ENCODE results near the gene PPIL4.
"Not testable (repeated sequence)": the region's sequence is repeated elsewhere in the genome, so short reads cannot be mapped to it uniquely, and the experiment has no call there.

Gene PPIL4

DNA sequence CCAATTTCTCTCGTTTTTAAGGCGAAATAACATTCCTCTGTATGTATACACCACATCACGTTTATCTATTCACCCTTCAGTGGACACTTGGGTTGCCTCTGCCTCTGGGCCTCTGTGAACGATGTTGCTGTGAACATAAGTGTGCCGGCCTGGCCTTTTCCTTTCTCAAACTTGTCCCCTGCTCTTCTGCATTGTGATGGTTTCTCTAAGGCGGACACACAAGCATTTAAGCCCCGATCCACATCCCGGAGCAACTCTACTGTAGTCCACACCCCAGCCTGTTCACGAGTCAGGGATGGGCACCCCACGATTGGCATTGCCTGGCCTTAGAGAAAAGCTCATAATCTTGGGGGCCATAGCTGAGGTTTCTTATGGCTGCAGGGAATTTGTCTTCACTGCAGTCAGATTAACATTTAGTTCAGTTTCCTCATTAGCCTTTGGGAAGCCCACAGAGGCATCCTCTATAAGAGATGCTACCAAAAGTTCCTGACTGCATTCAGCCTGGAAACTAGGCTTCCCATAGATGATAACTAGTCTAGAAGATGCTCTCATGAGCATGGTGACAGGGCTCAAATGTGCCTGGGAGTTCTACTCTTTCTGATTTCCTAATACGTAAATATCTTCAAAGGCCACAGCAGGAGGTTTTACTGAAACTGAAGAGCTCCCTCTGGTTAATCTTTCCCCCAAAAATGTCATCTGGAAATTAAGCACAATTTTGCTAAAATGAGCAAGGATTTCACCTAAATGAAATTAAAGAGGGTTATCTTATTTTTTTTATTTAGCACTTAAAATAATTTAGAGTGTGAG, 61.8 kb downstream of the PPIL4 start:
- no peak for DNase-seq (ENCODE audit: low read depth in 2 of 2)

DNA sequence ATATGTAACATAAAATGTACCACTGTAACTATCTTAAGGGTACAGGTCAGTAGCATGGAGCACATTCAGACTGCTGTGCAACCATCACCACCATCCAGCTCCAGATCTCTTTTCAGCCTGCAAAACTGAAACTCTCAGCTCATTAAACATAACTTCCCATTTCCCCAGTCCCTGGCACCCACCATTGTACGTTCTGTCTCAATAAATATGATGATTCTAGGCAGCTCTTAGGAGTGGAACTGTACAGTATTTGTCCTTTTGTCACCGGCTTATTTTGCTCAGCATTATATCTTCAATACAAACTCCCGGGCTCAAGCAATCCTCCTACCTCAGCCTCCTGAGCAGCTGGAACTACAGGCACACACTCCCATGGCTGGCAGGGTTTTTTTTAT, 62.5 kb downstream of the PPIL4 start:
- DNase-seq (ENCODE audit: low read depth in 2 of 2), result no peak

GRCh38 chr6:149482545-149483333, 63.1 kb downstream of the PPIL4 start:
- no peak for DNase-seq (ENCODE audit: low read depth in 2 of 2)

GRCh38 chr6:149480502-149481280, 65.2 kb downstream of the PPIL4 start:
- DNase-seq (ENCODE audit: low read depth in 2 of 2), result peak in 1 of 2 donors; percentile 20

- DNase-seq (ENCODE audit: low read depth in 2 of 2), result no peak
Measured at GRCh38 chr6:149478631-149479314, 67.1 kb downstream of the PPIL4 start.

GRCh38 chr6:149477544-149477943, 68.3 kb downstream of the PPIL4 start:
- no peak for DNase-seq (ENCODE audit: low read depth in 2 of 2)

- no peak for DNase-seq (ENCODE audit: low read depth in 2 of 2)
Measured at GRCh38 chr6:149476789-149477455, 68.9 kb downstream of the PPIL4 start.

DNA sequence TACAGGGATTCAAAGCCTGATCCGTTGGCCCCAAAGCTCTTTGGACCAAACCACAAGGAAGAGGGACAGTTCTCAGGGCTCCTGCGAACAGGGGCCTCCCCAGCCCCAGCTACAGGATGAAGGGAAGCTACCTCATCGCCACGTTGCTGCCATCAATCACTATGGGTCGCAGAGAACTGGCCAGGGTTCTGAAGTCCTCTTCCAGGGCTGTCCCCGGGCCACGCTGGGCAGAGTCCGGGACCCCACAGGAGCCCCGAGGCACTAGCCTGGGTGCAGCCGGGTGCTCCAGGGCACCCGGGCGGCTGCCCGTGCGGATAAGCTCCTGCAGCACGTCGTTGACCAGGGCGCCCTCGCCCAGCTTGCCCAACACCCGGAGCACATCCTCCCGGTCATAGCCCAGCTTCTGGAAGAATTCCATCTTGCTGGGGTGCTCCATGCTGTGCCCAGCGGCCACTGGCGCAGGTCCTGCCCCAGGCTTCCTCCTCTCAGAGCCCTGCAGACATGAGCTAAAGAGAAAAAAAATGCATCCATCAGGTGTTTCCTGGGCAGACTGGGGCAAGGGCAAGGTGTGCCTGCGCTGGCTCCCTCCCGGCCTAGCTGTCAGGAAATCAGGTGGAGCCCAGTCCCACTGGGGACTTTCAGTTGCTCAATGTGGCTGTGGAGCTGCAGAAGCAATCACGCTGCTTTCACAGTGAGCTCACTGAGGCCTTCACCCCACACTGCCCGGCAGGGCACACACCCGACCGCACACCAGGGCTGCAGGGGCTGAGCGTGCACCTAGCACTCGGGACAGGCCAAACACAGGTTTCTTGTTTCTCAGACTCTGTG, 71.5 kb downstream of the PPIL4 start:
- DNase-seq (ENCODE audit: low read depth in 2 of 2), result no peak

- DNase-seq (ENCODE audit: low read depth in 2 of 2), result no peak
Measured at GRCh38 chr6:149473080-149474052, 72.5 kb downstream of the PPIL4 start.

DNA sequence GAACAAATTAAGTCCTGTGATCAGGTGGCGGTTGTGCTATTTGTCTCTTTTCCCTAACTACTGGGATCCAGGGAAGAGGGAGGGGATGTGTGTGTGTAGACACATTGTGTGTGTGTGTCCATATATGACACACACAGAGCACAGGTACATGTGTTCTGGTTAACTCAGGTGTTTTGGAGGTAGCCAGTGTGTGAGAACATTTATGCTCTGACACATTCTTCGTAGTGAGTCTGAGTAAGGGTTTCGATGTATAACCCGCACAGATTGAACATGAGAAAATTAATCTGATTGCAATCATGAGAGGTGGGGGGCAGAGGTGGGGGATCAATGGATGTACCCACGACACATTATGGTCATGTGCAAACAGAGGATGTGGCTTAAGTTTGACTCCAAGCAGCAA, 73.6 kb downstream of the PPIL4 start:
- no peak for DNase-seq (ENCODE audit: low read depth in 2 of 2)

- DNase-seq (ENCODE audit: low read depth in 2 of 2), result no peak
Measured at GRCh38 chr6:149471801-149472200, 74.0 kb downstream of the PPIL4 start.

GRCh38 chr6:149470948-149471347, 74.9 kb downstream of the PPIL4 start:
- DNase-seq (ENCODE audit: low read depth in 2 of 2), result no peak

DNA sequence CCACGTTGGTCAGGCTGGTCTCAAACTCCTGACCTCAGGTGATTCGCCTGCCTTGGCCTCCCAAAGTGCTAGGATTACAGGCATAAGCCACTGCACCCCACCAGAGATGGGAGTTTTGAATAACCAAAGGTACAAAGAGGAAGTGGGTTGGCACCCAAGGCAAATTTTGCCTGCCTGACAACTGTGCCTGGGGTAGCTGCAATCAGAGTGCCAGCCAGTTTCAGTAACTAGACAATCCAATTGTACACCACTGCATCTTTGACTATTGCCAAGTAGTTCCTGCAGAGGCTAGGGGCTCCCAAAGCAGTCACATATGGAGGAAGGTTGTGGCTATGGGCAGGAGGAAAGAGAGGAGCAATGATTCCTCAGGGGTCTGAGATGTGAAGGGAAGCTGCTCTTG, 77.7 kb downstream of the PPIL4 start:
- no peak for DNase-seq (ENCODE audit: low read depth in 2 of 2)

GRCh38 chr6:149467265-149467664, 78.6 kb downstream of the PPIL4 start:
- DNase-seq (ENCODE audit: low read depth in 2 of 2), result no peak

GRCh38 chr6:149464411-149464810, 81.4 kb downstream of the PPIL4 start:
- DNase-seq (ENCODE audit: low read depth in 2 of 2), result no peak

DNA sequence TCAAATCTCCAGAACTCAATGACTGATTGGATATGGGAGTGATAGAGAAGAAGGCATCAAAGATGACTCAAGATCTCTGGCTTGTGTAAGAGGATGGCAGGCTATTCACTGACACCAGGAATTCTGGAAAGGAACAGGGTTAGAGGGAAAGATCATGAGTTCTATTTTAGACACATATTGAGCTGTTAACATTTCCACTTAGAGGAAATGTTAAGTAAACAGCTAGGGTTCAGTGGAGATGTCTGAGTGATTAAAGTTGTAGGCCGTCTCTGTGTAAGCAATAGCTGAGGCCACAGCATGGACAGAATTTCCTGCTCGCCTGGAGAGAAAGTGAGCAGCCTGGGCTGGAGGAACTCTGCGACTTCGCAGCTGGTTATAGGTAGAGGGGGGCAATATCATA, 82.1 kb downstream of the PPIL4 start:
- DNase-seq (ENCODE audit: low read depth in 2 of 2), result no peak

DNA sequence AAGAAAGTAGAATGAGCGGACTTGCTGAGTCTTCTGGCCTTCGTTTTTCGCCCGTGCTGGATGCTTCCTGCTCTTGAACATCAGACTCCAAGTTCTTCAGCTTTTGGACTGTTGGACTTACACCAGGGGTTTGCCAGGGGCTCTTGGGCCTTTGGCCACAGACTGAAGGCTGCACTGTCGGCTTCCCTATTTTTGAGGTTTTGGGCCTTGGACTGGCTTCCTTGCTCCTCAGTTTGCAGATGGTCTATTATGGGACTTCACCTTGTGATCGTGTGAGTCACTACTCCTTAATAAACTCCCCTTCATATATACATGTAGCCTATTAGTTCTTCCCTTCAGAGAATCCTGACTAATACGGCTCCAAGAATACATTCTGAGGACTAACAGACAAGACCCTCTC, 83.1 kb downstream of the PPIL4 start:
- not testable (repeated sequence) for DNase-seq (ENCODE audit: low read depth in 2 of 2)

- DNase-seq (ENCODE audit: low read depth in 2 of 2), result no peak
Measured at GRCh38 chr6:149461670-149462069, 84.2 kb downstream of the PPIL4 start.

DNA sequence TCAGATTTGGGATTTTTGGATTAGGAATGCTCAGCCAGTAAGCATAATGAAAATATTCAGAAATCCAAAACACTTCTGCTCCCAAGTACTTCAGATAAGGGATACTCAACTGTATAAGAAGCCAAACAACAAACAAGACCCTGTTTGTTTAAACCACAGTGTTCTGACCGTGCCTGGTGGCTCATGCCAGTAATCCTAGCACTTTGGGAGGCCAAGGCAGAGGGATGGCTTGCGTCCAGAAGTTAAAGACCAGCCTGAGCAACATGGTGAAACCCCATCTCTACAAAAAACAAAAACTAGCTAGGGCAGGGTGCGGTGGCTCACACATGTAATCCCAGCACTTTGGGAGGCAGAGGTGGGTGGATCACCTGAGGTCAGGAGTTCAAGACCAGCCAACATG, 85.6 kb downstream of the PPIL4 start:
- not testable (repeated sequence) for DNase-seq (ENCODE audit: low read depth in 2 of 2)
